Epithelial cell of proximal tubule (primary cell): ENCODE measurements around the gene CHAF1A. TPM values are rescaled to one million over a fixed set of nuclear protein-coding genes. Genes with fewer than 3 reads are reported as not detected.

Experiments used
- DNase-seq: peaks from one replicate; pipeline ENCODE4 v3.0.0-alpha.2; 2011; ENCODE audit warnings: low read depth
- H3K4me3 ChIP-seq: 2 replicates; pipeline ENCODE4 v1.5.1; 2011; ENCODE audit warnings: low read depth, mild to moderate bottlenecking, low read length
- total RNA-seq: library from RNA; depleted of rRNA; stranded (reverse); fragments of >200 nt; gene quantifications from 2 replicates; pipeline ENCODE4 v1.2.3, GENCODE V29; 2015
- TF ChIP-seq, protein P1 (sequence below): conservative IDR thresholded peaks from 2 replicates; pipeline ENCODE4 v1.5.1; 2012; ENCODE audit warnings: low read depth, mild to moderate bottlenecking, low read length

Gene CHAF1A
- total RNA-seq, 1 donor from 2014 or later: 36.7 TPM

DNA sequence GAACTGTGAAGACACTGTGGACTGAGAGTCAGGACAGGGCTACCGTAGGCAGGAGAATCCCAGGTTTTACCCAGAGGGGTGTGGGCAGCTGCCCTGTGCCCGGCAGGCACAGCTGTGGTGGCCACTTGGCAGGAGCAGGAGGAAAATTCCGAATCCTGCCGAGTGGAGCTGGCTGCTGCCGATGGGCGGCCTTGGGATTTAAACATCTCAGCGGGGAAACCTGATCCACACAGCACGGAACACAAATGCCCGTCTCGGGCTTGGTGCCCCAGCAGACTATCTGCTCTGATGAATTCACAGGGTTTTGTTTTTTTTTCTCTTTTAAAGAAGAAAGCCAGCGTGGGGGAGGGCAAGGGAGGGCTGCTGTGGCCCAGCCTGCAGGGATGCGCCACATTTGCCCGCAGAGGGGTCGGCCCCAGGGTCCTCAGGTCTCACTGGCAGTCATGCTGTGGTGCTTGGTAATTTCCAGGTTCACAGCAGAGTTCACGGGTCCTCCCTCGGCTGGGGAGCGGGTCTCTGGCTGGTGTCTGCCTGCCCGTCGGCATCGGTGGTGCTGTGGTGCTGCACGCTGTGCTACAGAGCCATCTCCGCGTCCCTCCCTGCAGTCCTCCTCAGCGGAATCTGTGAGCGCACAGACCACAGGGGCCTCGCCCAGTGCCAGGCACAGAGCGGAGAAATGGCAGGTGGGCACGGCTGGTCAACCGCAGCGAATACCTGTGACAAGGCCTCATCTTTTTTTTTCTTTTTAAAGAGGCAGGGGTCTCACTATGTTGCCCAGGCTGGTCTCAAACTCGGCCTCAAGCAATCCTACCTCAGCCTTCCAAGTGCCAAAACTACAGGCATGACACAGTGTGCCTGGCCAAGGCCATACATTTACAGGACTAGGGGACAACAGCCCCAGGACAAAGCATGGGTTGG, 30.9 kb upstream of the CHAF1A start:
- TF ChIP-seq, protein P1, sequence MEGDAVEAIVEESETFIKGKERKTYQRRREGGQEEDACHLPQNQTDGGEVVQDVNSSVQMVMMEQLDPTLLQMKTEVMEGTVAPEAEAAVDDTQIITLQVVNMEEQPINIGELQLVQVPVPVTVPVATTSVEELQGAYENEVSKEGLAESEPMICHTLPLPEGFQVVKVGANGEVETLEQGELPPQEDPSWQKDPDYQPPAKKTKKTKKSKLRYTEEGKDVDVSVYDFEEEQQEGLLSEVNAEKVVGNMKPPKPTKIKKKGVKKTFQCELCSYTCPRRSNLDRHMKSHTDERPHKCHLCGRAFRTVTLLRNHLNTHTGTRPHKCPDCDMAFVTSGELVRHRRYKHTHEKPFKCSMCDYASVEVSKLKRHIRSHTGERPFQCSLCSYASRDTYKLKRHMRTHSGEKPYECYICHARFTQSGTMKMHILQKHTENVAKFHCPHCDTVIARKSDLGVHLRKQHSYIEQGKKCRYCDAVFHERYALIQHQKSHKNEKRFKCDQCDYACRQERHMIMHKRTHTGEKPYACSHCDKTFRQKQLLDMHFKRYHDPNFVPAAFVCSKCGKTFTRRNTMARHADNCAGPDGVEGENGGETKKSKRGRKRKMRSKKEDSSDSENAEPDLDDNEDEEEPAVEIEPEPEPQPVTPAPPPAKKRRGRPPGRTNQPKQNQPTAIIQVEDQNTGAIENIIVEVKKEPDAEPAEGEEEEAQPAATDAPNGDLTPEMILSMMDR: no peak
- H3K4me3 ChIP-seq: no peak overlapping the region
- DNase-seq: no peak

DNA sequence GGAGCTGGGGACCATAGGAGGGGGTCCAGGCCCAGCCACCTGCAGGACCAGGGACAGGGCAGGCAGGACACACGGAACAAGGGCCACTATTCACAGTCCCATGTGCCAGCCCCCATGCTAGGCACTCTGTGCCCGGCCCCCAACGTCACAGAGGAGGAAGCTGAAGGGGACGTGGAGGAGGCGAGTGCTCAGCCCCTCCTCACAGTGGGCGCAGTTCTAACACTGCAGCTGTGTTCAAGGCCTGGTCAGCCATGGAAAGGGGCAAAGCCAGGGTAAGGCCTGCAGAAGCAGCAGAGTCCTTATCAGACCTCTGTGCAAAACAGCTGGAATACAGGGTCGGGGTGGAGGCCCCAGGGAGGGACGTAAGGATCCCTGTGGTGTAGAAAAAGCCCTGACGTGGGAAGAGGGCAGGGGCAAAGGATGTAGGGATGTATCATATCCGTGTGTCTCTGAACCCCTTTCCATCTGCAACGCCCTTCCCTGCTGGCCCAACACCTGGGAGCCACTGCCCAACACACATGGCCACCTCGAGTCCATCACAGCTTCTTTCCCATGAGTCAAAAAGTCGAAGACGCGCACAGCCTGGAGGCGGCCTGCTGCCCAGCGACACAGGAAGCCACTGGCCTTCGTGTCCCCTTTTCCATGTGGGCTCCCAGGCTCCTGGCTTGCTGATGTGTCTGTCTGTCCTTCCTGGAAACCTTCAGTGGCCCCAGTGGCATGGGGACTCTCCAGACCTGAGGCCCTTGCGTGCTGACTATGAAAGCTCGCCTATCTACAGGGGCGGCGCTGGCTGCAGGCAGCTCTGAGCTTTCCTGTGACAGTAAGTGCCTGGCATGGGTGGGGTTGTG, 30.1 kb upstream of the CHAF1A start:
- TF ChIP-seq, protein P1: no peak
- no peak for DNase-seq
- no peak overlapping the region for H3K4me3 ChIP-seq

DNA sequence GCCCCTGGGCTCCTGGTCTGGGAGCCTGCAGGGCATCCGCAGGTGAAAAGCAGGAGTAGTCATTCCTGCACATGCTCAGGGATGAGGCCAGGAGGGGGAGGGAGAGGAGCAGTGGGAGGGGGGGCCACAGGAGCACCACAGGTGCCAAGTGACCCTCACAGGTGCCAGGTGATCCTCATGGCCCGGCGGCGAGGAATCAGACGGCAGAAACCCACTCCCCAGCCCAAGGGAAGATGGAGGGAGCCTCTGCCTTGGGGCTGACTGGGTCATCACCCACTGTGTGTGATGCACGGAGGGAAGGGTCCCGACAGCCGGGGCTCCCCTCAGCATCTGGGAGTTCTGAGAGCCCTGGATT, 29.4 kb upstream of the CHAF1A start:
- TF ChIP-seq, protein P1: no peak
- no peak for DNase-seq
- no peak overlapping the region for H3K4me3 ChIP-seq

DNA sequence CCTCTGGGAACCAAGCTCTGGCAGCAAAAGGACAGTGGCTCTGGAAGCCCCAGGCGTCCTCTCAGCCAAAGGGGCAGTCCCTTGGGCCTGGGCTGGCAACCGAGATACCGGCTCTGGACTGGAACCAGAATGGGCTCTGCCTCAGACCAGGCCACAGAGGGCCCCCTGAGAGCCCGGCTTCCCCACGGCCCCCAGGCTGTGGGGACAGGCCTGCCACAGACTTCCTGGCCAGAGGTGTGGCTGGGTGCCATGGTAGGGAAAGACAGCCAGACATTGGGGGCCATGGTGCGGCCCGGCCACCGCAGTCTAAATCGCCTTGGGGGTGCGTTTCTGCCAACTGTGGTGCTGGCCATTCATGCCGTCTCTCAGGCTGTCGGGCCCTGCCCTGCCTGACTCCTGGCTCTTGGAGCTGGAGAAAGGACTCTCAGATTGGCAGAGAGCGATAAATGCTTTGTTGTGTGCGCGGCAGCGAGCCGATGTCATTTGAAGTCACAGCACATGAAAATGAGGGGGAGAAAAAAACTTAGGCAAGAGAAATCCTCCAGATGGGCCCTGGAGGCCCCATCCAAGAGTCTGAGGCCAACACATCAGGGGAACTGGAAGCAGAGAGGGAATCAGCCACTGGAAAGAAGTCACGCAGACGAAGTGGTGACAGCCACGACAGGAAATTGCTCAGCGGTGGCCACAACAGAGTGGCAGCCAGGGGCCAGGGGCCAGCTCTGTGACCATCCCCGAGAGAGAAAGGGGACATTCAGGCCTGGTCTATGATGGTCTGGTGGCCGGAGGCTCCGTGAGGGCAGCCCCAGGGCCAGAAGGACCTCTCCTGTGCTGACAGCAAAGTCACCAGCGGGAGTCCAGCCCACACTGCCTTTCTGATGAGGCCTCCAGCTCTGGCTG, 28.6 kb upstream of the CHAF1A start:
- DNase-seq: no peak
- H3K4me3 ChIP-seq: no peak overlapping the region
- TF ChIP-seq, protein P1: no peak

DNA sequence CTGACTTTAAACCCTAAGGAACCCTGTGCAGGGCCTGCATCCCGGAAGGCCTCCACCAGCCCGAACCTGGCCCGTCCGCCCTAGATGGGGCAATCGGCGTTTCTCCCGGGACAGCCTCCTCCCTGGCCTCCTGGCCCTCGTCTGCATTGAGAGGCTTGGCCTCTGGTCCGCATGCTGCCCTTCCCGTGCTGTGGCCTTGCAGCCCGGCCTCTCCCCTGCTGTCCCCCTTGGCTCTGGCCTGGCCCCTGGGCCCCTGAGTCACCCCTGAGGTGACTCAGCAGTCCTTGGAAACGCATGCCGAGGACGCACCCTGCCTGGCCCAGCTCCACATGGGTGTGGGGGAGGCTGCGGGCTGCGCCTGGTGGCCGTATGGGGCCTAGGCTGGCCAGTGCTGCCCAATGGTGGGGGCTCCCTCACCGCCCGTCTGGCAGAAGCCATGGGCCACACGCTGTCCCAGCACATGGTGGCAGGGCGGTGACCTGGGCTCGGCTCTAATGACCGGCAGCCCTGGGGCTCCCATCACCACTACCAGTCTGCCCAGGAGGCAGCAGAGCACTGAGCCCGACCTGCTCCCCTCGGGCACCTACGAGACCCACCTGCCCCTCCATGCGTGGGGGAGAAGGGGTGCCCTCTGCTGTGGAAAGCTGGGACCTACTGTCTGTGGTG, 27.8 kb upstream of the CHAF1A start:
- H3K4me3 ChIP-seq: no peak overlapping the region
- DNase-seq: no peak
- TF ChIP-seq, protein P1: peak; percentile 18
